Endodermal cell (in vitro differentiated cells): Measurements from ENCODE around the gene IQGAP1. TPM values are rescaled to one million over a fixed set of nuclear protein-coding genes. Genes with fewer than 3 reads are reported as not detected.

Experiments
- DNase-seq: peaks from one replicate; pipeline ENCODE4 v3.0.0-alpha.2; 2017
- H3K27ac ChIP-seq: 2 replicates; pipeline ENCODE4 v1.5.1; 2013; ENCODE audit warnings: mild to moderate bottlenecking, low read depth, low read length, moderate library complexity
- H3K27me3 ChIP-seq: 2 replicates; pipeline ENCODE4 v1.6.1; 2013; ENCODE audit warnings: mild to moderate bottlenecking, low read length, moderate library complexity; ENCODE audit not compliant: insufficient read depth, control insufficient read depth, poor library complexity, severe bottlenecking
- H3K36me3 ChIP-seq: 2 replicates; pipeline ENCODE4 v1.7.0; 2013; ENCODE audit warnings: mild to moderate bottlenecking, low read length, moderate library complexity; ENCODE audit not compliant: control insufficient read depth, insufficient read depth
- H3K4me1 ChIP-seq: one replicate; pipeline ENCODE4 v1.7.0; 2013; ENCODE audit warnings: low read length; ENCODE audit not compliant: control insufficient read depth, insufficient read depth
- H3K4me3 ChIP-seq: 2 replicates; pipeline ENCODE4 v1.5.1; 2013; ENCODE audit warnings: mild to moderate bottlenecking, low read length, moderate library complexity
- H3K9ac ChIP-seq: 2 replicates; pipeline ENCODE4 v1.6.1; 2013; ENCODE audit warnings: mild to moderate bottlenecking, low read length, moderate library complexity; ENCODE audit not compliant: poor library complexity, severe bottlenecking; ENCODE audit errors: extremely low read depth
- H3K9me3 ChIP-seq: 2 replicates; pipeline ENCODE4 v1.6.1; 2013; ENCODE audit warnings: mild to moderate bottlenecking, low read length, moderate library complexity; ENCODE audit not compliant: control insufficient read depth
- H3K27ac Mint-ChIP-seq: 2 replicates; pipeline ENCODE4 v1.8.0; 2020; ENCODE audit warnings: mixed read lengths
- H3K27me3 Mint-ChIP-seq: 2 replicates; pipeline ENCODE4 v1.8.0; 2021; ENCODE audit warnings: mild to moderate bottlenecking, mixed read lengths; ENCODE audit not compliant: insufficient read depth
- H3K36me3 Mint-ChIP-seq: 2 replicates; pipeline ENCODE4 v1.8.0; 2020; ENCODE audit warnings: low read depth, mixed read lengths
- H3K4me1 Mint-ChIP-seq: 2 replicates; pipeline ENCODE4 v1.8.0; 2020; ENCODE audit warnings: mixed read lengths
- H3K4me3 Mint-ChIP-seq: 2 replicates; pipeline ENCODE4 v1.8.0; 2020; ENCODE audit warnings: mild to moderate bottlenecking, moderate library complexity, mixed read lengths
- H3K9me3 Mint-ChIP-seq: 2 replicates; pipeline ENCODE4 v1.8.0; 2020; ENCODE audit warnings: mild to moderate bottlenecking, mixed read lengths
- WGBS, 2 experiments: methylation state at CpG; one replicate each; pipeline versions ENCODE4 v1.1.5 to v1.1.7; 2013; ENCODE audit warnings: missing lambda C conversion rate in 2 of 2, mixed read lengths in 1 of 2; ENCODE audit not compliant: insufficient coverage in 1 of 2, insufficient read length in 1 of 2; 5-methylcytosine and 5-hydroxymethylcytosine counted together
- long read RNA-seq, 4 experiments: library from polyadenylated mRNA in 2 of 4; library from RNA in 1 of 4; library from capped mRNA in 1 of 4; stranded (forward) in 3 of 4; unstranded in 1 of 4; transcript quantifications; one replicate each; pipeline ENCODE4 v2.0.0, GENCODE V29; 2020 to 2021; ENCODE audit warnings: inconsistent platforms in 1 of 4
- polyA plus RNA-seq, 2 experiments: library from polyadenylated mRNA; stranded (reverse); fragments of 50-300 nt; gene quantifications; one replicate each; pipeline ENCODE4 v1.2.3, GENCODE V29; 2013
- total RNA-seq, 2 donors: library from RNA; stranded (reverse); fragmentation: NEBNext Ultra II Directional in 1 of 2; extraction: Animal tissue kit (Norgen Biotek cat#: 25700) in 1 of 2; gene quantifications; 2 replicates in 1 of 2; 3 replicates in 1 of 2; pipeline ENCODE4 v1.2.1, GENCODE V29; 2021
- TF ChIP-seq, protein P1 (sequence below): fragments of 200-600 bp; sonication (generic); conservative IDR thresholded peaks from 2 replicates; pipeline ENCODE4 v1.5.0; 2021; ENCODE audit warnings: antibody characterized with exemption, mild to moderate bottlenecking

The IQGAP1 gene, protein sequence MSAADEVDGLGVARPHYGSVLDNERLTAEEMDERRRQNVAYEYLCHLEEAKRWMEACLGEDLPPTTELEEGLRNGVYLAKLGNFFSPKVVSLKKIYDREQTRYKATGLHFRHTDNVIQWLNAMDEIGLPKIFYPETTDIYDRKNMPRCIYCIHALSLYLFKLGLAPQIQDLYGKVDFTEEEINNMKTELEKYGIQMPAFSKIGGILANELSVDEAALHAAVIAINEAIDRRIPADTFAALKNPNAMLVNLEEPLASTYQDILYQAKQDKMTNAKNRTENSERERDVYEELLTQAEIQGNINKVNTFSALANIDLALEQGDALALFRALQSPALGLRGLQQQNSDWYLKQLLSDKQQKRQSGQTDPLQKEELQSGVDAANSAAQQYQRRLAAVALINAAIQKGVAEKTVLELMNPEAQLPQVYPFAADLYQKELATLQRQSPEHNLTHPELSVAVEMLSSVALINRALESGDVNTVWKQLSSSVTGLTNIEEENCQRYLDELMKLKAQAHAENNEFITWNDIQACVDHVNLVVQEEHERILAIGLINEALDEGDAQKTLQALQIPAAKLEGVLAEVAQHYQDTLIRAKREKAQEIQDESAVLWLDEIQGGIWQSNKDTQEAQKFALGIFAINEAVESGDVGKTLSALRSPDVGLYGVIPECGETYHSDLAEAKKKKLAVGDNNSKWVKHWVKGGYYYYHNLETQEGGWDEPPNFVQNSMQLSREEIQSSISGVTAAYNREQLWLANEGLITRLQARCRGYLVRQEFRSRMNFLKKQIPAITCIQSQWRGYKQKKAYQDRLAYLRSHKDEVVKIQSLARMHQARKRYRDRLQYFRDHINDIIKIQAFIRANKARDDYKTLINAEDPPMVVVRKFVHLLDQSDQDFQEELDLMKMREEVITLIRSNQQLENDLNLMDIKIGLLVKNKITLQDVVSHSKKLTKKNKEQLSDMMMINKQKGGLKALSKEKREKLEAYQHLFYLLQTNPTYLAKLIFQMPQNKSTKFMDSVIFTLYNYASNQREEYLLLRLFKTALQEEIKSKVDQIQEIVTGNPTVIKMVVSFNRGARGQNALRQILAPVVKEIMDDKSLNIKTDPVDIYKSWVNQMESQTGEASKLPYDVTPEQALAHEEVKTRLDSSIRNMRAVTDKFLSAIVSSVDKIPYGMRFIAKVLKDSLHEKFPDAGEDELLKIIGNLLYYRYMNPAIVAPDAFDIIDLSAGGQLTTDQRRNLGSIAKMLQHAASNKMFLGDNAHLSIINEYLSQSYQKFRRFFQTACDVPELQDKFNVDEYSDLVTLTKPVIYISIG (N-terminal part only)
- total RNA-seq = 100 to 1,000 TPM in 1 of 2 donors, 10 to 100 TPM in 1; 94.4 to 124 TPM
- 48.6 TPM for polyA plus RNA-seq (2013, experiment 1 of 2)
- 59.3 TPM for polyA plus RNA-seq (2013, experiment 2 of 2)
- long read RNA-seq, experiment 1, full-length matches to known transcripts = 6 of 47 reads
- long read RNA-seq, experiment 1, partial matches to known transcripts = 19 of 47 reads
- long read RNA-seq, experiment 1, other reads (novel, unspliced or antisense) = 22 of 47 reads
- long read RNA-seq, experiment 2, full-length matches to known transcripts = 82 of 124 reads
- long read RNA-seq, experiment 2, partial matches to known transcripts = 35 of 124 reads
- long read RNA-seq, experiment 2, other reads (novel, unspliced or antisense) = 7 of 124 reads
- long read RNA-seq, experiment 3, full-length matches to known transcripts = 63 of 503 reads
- long read RNA-seq, experiment 3, partial matches to known transcripts = 413 of 503 reads
- long read RNA-seq, experiment 3, other reads (novel, unspliced or antisense) = 27 of 503 reads
- long read RNA-seq, experiment 4, partial matches to known transcripts = 23 of 23 reads
- long read RNA-seq, experiment 4, other reads (novel, unspliced or antisense) = 0 of 23 reads

DNA sequence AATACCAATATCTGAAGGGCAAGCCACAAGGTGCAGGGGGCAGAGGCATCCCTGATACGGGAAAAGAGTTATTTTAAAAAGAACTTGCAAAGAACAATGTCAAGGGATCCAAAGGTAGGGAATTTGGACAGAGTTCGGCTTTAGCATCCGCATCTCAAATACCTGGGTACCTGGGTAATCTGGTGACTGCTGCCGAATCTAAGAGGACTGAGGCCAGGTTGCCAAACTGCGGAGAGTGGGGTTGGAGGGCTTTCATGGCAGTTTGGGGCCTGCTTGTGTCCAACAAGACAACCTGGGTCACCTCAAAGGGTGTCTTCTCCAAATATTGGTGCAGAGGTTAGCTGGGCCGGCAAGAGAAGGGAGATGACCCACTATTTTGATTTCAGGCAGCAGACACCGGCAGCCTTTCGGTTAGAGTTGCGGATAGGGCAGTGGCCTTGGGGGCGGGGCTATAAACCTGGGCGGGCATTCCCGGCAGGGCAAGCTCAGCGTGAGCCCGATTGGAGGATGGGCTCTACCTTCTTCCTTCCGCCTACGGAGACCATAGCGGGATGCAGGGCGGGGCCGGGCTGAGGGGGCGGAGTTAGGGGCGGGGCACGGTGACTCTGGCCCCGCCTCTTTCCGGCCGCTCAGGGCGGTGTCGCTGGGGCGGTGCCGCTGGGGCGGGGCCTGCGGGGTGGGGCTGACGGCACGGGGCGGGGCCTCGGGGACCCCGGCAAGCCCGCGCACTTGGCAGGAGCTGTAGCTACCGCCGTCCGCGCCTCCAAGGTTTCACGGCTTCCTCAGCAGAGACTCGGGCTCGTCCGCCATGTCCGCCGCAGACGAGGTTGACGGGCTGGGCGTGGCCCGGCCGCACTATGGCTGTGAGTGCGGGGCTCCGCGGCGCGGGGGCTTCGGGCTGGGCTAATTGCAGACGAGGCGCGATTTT is at the start of gene IQGAP1:
Gene IQGAP1, plus strand, starts transcription at position 709 of the 928 bp plus-strand sequence. Its CDS starts 100 bp downstream, at position 809.
- Histone ChIP-seq H3K27ac (no peak within 1 kb of the TSS), H3K27me3 (no peaks in the 10 kb centered on the region), H3K9ac (peak within 1 kb of the TSS; percentile 84), H3K9me3 (no peaks in the 10 kb centered on the region), H3K4me3 (peak within 1 kb of the TSS; percentile 99), H3K36me3 (peaks cover 17% of the 10 kb centered on the region), H3K4me1 (peaks cover 18% of the 10 kb centered on the region)
- peak within 1 kb of the TSS; percentile 79 for H3K4me3 Mint-ChIP-seq
- peaks cover 9% of the 10 kb centered on the region for H3K36me3 Mint-ChIP-seq
- H3K27me3 Mint-ChIP-seq = no peaks in the 10 kb centered on the region
- no peaks in the 10 kb centered on the region for H3K9me3 Mint-ChIP-seq
- TF ChIP-seq, protein P1, sequence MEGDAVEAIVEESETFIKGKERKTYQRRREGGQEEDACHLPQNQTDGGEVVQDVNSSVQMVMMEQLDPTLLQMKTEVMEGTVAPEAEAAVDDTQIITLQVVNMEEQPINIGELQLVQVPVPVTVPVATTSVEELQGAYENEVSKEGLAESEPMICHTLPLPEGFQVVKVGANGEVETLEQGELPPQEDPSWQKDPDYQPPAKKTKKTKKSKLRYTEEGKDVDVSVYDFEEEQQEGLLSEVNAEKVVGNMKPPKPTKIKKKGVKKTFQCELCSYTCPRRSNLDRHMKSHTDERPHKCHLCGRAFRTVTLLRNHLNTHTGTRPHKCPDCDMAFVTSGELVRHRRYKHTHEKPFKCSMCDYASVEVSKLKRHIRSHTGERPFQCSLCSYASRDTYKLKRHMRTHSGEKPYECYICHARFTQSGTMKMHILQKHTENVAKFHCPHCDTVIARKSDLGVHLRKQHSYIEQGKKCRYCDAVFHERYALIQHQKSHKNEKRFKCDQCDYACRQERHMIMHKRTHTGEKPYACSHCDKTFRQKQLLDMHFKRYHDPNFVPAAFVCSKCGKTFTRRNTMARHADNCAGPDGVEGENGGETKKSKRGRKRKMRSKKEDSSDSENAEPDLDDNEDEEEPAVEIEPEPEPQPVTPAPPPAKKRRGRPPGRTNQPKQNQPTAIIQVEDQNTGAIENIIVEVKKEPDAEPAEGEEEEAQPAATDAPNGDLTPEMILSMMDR = no peak
- peaks cover 35% of the 10 kb centered on the region for H3K4me1 Mint-ChIP-seq
- H3K27ac Mint-ChIP-seq = peak within 1 kb of the TSS; percentile 94
- DNase-seq = peak; percentile 99
- 7 to 24% methylated on average over 15 to 62 of the region's 62 CpGs for WGBS, 2 experiments

DNA sequence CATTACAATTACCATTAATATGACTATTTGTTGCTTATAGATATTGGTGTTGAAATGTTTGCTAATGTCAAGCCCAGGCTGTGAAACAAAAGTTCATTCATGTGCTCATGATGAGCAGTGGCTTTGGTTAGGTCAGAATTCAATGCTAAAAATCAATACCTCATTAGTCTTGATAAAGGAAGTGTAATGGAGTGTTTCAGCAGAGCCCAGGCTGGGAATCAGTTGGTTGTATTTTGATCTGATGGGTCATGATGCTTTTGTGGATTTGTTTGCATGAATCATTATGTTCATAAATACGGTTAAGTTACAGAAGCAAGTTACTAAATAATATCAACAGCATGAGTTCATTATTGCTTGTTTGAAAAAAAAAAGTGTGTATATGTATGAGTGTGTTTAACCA is 49.5 kb upstream of the IQGAP1 start:
- no peak overlapping the region for H3K27ac ChIP-seq
- H3K4me3 ChIP-seq = no peak overlapping the region
- H3K9me3 Mint-ChIP-seq = peaks cover 3% of the 10 kb centered on the region
- no peaks in the 10 kb centered on the region for H3K4me1 ChIP-seq
- H3K27me3 ChIP-seq = peaks cover 60% of the 10 kb centered on the region
- peaks cover 4% of the 10 kb centered on the region for H3K4me1 Mint-ChIP-seq
- WGBS, 2 experiments = 100% methylated on average over 1 of the region's 1 CpG; no CpG with 5 or more reads in 1 of the 2 experiments
- TF ChIP-seq, protein P1 = no peak
- H3K36me3 ChIP-seq = no peaks in the 10 kb centered on the region
- H3K9ac ChIP-seq = no peak overlapping the region
- H3K36me3 Mint-ChIP-seq = no peaks in the 10 kb centered on the region
- H3K27ac Mint-ChIP-seq = no peak overlapping the region
- peaks cover 51% of the 10 kb centered on the region for H3K27me3 Mint-ChIP-seq
- DNase-seq = no peak
- no peaks in the 10 kb centered on the region for H3K9me3 ChIP-seq
- no peak overlapping the region for H3K4me3 Mint-ChIP-seq
